SK-N-SH treated with all-trans-retinoic acid at 6 μM for 48 hours (cell line): ENCODE data around the gene DDX31.

Source experiments
- ATAC-seq: fragments of 200-7000 bp; cut with Tn5 transposase; 3 replicates; pipeline ENCODE4 v1.9.1; 2020; ENCODE audit warnings: mild to moderate bottlenecking, moderate library complexity
- ARNTL ChIP-seq: fragments of 450-650 bp; formaldehyde crosslinking; IDR thresholded peaks from 2 replicates; pipeline ENCODE4 v1.5.0; 2020; ENCODE audit warnings: low read depth, mild to moderate bottlenecking, moderate library complexity, borderline replicate concordance
- BACH2 ChIP-seq: fragments of 250-450 bp; sonication (Bioruptor Pico); IDR thresholded peaks from 2 replicates; pipeline ENCODE4 v1.9.0; 2021; ENCODE audit warnings: mild to moderate bottlenecking, borderline replicate concordance
- CSDC2 ChIP-seq: fragments of 250-450 bp; sonication (Bioruptor Pico); IDR thresholded peaks from 2 replicates; pipeline ENCODE4 v1.5.0; 2020; ENCODE audit warnings: mild to moderate bottlenecking, moderate library complexity
- GLIS3 ChIP-seq: fragments of 250-450 bp; sonication (Bioruptor Pico); IDR thresholded peaks from 2 replicates; pipeline ENCODE4 v1.5.0; 2020; ENCODE audit warnings: mild to moderate bottlenecking, moderate library complexity
- ISL1 ChIP-seq: fragments of 250-450 bp; sonication (Bioruptor Pico); IDR thresholded peaks from 2 replicates; pipeline ENCODE4 v2.1.2; 2022; ENCODE audit warnings: mild to moderate bottlenecking, moderate library complexity
- OSR1 ChIP-seq: fragments of 250-450 bp; sonication (Bioruptor Pico); IDR thresholded peaks from 2 replicates; pipeline ENCODE4 v1.8.0; 2022; ENCODE audit warnings: moderate library complexity, mild to moderate bottlenecking, inconsistent platforms
- PATZ1 ChIP-seq: fragments of 250-450 bp; sonication (Bioruptor Pico); IDR thresholded peaks from 2 replicates; pipeline ENCODE4 v1.8.0; 2020; ENCODE audit warnings: mild to moderate bottlenecking, moderate library complexity, borderline replicate concordance
- PPARA ChIP-seq: fragments of 250-450 bp; sonication (Bioruptor Pico); IDR thresholded peaks from 2 replicates; pipeline ENCODE4 v1.5.0; 2020; ENCODE audit warnings: mild to moderate bottlenecking, borderline replicate concordance
- SNAI2 ChIP-seq: fragments of 250-450 bp; sonication (Bioruptor Pico); IDR thresholded peaks from 2 replicates; pipeline ENCODE4 v1.5.0; 2020; ENCODE audit warnings: mild to moderate bottlenecking, moderate library complexity
- TCF4 ChIP-seq: fragments of 250-450 bp; sonication (Bioruptor Pico); IDR thresholded peaks from 2 replicates; pipeline ENCODE4 v1.8.0; 2021; ENCODE audit warnings: mild to moderate bottlenecking, moderate library complexity, borderline replicate concordance
- TOX ChIP-seq: fragments of 250-450 bp; sonication (Bioruptor Pico); IDR thresholded peaks from 2 replicates; pipeline ENCODE4 v1.8.0; 2021; ENCODE audit warnings: mild to moderate bottlenecking, moderate library complexity, borderline replicate concordance
- TSHZ2 ChIP-seq: fragments of 250-450 bp; sonication (Bioruptor Pico); IDR thresholded peaks from 2 replicates; pipeline ENCODE4 v1.5.0; 2020; ENCODE audit warnings: mild to moderate bottlenecking, moderate library complexity
- ZC3H10 ChIP-seq: fragments of 250-450 bp; sonication (Bioruptor Pico); IDR thresholded peaks from 2 replicates; pipeline ENCODE4 v1.5.1; 2021; ENCODE audit warnings: mild to moderate bottlenecking, moderate library complexity
- ZFP3 ChIP-seq: fragments of 250-450 bp; sonication (Bioruptor Pico); IDR thresholded peaks from 2 replicates; pipeline ENCODE4 v1.5.0; 2020; ENCODE audit warnings: mild to moderate bottlenecking, moderate library complexity
- ZFP30 ChIP-seq: fragments of 450-650 bp; formaldehyde crosslinking; IDR thresholded peaks from 2 replicates; pipeline ENCODE4 v1.5.0; 2022; ENCODE audit warnings: mild to moderate bottlenecking, moderate library complexity
- ZNF565 ChIP-seq: fragments of 450-650 bp; formaldehyde crosslinking; conservative IDR thresholded peaks from 2 replicates; pipeline ENCODE4 v1.5.0; 2020; ENCODE audit warnings: low read depth, mild to moderate bottlenecking, moderate library complexity
- ZNF70 ChIP-seq: fragments of 450-650 bp; formaldehyde crosslinking; IDR thresholded peaks from 2 replicates; pipeline ENCODE4 v1.5.0; 2020; ENCODE audit warnings: mild to moderate bottlenecking, moderate library complexity
- ZNF8 ChIP-seq: fragments of 450-650 bp; formaldehyde crosslinking; IDR thresholded peaks from 2 replicates; pipeline ENCODE4 v1.5.0; 2020; ENCODE audit warnings: mild to moderate bottlenecking, moderate library complexity
- TF ChIP-seq, protein P1 (sequence below): fragments of 250-450 bp; sonication (Bioruptor Pico); IDR thresholded peaks from 2 replicates; pipeline ENCODE4 v1.5.1; 2020; ENCODE audit warnings: low read depth, mild to moderate bottlenecking, moderate library complexity
- TF ChIP-seq, protein P2 (sequence below): fragments of 250-450 bp; sonication (Bioruptor Pico); IDR thresholded peaks from 2 replicates; pipeline ENCODE4 v1.5.1; 2021; ENCODE audit warnings: mild to moderate bottlenecking, moderate library complexity
- TF ChIP-seq, protein P3 (sequence below): fragments of 250-450 bp; sonication (Bioruptor Pico); IDR thresholded peaks from 2 replicates; pipeline ENCODE4 v1.8.0; 2021; ENCODE audit warnings: low read depth, mild to moderate bottlenecking, moderate library complexity, borderline replicate concordance

Gene DDX31

GRCh38 chr9:132547052-132547431, 122.7 kb downstream of the DDX31 start:
- TF ChIP-seq GLIS3 (CRISPR knock-in tag) = no peak
- TF ChIP-seq PPARA (CRISPR knock-in tag) = no peak
- TF ChIP-seq, protein P1, sequence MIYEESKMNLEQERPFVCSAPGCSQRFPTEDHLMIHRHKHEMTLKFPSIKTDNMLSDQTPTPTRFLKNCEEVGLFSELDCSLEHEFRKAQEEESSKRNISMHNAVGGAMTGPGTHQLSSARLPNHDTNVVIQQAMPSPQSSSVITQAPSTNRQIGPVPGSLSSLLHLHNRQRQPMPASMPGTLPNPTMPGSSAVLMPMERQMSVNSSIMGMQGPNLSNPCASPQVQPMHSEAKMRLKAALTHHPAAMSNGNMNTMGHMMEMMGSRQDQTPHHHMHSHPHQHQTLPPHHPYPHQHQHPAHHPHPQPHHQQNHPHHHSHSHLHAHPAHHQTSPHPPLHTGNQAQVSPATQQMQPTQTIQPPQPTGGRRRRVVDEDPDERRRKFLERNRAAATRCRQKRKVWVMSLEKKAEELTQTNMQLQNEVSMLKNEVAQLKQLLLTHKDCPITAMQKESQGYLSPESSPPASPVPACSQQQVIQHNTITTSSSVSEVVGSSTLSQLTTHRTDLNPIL = no peak
- TF ChIP-seq, protein P2, sequence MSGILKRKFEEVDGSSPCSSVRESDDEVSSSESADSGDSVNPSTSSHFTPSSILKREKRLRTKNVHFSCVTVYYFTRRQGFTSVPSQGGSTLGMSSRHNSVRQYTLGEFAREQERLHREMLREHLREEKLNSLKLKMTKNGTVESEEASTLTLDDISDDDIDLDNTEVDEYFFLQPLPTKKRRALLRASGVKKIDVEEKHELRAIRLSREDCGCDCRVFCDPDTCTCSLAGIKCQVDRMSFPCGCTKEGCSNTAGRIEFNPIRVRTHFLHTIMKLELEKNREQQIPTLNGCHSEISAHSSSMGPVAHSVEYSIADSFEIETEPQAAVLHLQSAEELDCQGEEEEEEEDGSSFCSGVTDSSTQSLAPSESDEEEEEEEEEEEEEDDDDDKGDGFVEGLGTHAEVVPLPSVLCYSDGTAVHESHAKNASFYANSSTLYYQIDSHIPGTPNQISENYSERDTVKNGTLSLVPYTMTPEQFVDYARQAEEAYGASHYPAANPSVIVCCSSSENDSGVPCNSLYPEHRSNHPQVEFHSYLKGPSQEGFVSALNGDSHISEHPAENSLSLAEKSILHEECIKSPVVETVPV (CRISPR knock-in tag) = no peak
- TF ChIP-seq SNAI2 (CRISPR knock-in tag) = no peak
- TF ChIP-seq CSDC2 = no peak
- TF ChIP-seq OSR1 = no peak
- no peak for TF ChIP-seq TCF4 (CRISPR knock-in tag)
- TF ChIP-seq TOX (CRISPR knock-in tag) = no peak
- no peak for TF ChIP-seq PATZ1 (CRISPR knock-in tag)
- no peak for TF ChIP-seq ZNF565 (CRISPR knock-in tag)
- no peak for TF ChIP-seq ZC3H10 (CRISPR knock-in tag)
- no peak for TF ChIP-seq ARNTL (CRISPR knock-in tag)
- TF ChIP-seq ZFP3 (CRISPR knock-in tag) = no peak
- no peak for TF ChIP-seq ZNF70 (CRISPR knock-in tag)
- no peak for TF ChIP-seq TSHZ2 (CRISPR knock-in tag)
- no peak for TF ChIP-seq BACH2 (CRISPR knock-in tag)
- TF ChIP-seq, protein P3, sequence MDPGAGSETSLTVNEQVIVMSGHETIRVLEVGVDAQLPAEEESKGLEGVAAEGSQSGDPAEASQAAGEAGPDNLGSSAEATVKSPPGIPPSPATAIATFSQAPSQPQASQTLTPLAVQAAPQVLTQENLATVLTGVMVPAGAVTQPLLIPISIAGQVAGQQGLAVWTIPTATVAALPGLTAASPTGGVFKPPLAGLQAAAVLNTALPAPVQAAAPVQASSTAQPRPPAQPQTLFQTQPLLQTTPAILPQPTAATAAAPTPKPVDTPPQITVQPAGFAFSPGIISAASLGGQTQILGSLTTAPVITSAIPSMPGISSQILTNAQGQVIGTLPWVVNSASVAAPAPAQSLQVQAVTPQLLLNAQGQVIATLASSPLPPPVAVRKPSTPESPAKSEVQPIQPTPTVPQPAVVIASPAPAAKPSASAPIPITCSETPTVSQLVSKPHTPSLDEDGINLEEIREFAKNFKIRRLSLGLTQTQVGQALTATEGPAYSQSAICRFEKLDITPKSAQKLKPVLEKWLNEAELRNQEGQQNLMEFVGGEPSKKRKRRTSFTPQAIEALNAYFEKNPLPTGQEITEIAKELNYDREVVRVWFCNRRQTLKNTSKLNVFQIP = no peak
- ATAC-seq = no peak

DNA sequence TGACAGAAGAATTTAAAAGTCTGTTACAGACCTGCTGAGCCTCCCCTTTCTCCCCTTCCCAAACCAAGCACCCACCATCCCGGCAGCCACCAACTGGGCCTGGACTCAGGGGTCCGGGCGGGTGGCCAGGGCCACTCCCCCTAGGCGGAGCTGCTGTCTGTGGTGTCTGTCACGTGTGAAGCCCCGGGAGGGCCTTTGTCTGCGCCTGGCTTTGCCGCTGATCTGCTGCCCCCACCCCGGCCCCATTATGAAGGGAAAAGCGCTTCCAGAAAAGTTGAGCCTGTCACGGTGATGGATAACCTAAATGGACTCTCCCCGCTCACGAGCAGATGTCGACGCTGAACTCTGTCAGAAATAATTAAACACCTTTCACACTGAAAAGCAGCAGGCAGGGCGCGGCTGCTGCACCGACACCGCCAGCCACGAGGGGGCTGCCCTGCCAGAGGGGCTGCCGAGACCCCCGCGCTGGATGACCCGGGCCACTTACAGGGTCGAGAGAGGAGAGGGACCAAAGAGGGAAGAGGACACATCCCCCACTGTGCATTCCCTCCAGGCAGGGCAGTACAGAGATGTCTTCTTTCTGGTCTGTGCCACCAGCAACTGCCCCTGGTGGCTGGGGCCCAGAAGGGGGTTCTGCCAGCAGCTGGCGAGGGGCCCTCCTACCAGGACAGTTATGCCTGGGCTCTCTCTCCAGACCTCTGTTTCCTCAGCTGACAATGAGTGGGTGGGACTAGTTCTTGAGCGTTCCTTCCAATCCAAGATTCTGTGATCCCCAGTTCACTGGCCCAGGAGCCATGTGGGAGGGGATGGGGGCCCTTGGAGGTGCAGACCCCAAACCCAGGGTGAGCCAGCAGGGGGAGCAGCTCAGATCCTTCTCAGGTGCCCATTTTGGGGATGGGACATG, 123.4 kb downstream of the DDX31 start:
- TF ChIP-seq, protein P1 = no peak
- TF ChIP-seq ZFP3 (CRISPR knock-in tag) (no peak), TSHZ2 (CRISPR knock-in tag) (peak; percentile 41), ZNF70 (CRISPR knock-in tag) (no peak), ZNF565 (CRISPR knock-in tag) (no peak), TCF4 (CRISPR knock-in tag) (peak; percentile 54; the same call in 1 of the 2 replicates), GLIS3 (CRISPR knock-in tag) (no peak), CSDC2 (no peak), ZFP30 (CRISPR knock-in tag) (no peak), OSR1 (no peak), ISL1 (CRISPR knock-in tag) (0 out of 2 replicates have a peak, but pooled peaks have one; percentile 9), ZNF8 (CRISPR knock-in tag) (no peak)
- TF ChIP-seq, protein P3 = no peak
- TF ChIP-seq, all 23 proteins: peak for 3

More for the DNA sequence above, 123.4 kb downstream of the DDX31 start:
- ATAC-seq = peak; percentile 80
